H1 (cell line): Measurements from ENCODE around the gene MGST3. TPM values are rescaled to one million over a fixed set of nuclear protein-coding genes. Genes with fewer than 3 reads are reported as not detected.
A peak's percentile ranks its signal among the peaks of the same experiment; 100 is the strongest.

Experiments used
- ASH2L ChIP-seq: fragments of 200-600, 300-600 bp; sonication (generic); IDR thresholded peaks from one replicate; pipeline ENCODE4 v1.7.1; 2017; ENCODE audit warnings: low read length
- CBX8 ChIP-seq: fragments of 300-800, 300-1000 bp; sonication (generic); IDR thresholded peaks from 2 replicates; pipeline ENCODE4 v1.7.1; 2016; ENCODE audit warnings: low read depth, low read length, borderline replicate concordance
- CREB1 ChIP-seq: IDR thresholded peaks from 2 replicates; pipeline ENCODE4 v1.6.1; 2012; ENCODE audit warnings: inconsistent platforms
- EGR1 ChIP-seq: IDR thresholded peaks from 2 replicates; pipeline ENCODE4 v1.6.1; 2011; ENCODE audit warnings: low read depth, low read length, borderline replicate concordance
- EP300 ChIP-seq, 2 experiments: IDR thresholded peaks; 1 replicate in 1 of 2; 2 replicates in 1 of 2; pipeline ENCODE4 v1.6.1; 2011 to 2012; ENCODE audit warnings: low read depth in 2 of 2, low read length in 2 of 2, mild to moderate bottlenecking in 2 of 2, borderline replicate concordance in 1 of 2, inconsistent platforms in 1 of 2, moderate library complexity in 1 of 2
- EZH2 ChIP-seq: fragments of 200-600 bp; sonication (generic); IDR thresholded peaks from 2 replicates; pipeline ENCODE4 v1.7.1; 2012; ENCODE audit warnings: low read depth, mild to moderate bottlenecking, moderate library complexity, low read length, inconsistent platforms; ENCODE audit not compliant: severe bottlenecking
- KDM4A ChIP-seq: IDR thresholded peaks from one replicate; pipeline ENCODE4 v1.7.1; 2012; ENCODE audit warnings: low read depth, mild to moderate bottlenecking, moderate library complexity, low read length, inconsistent platforms; ENCODE audit not compliant: severe bottlenecking
- POLR2A ChIP-seq, 2 experiments: IDR thresholded peaks; 1 replicate in 1 of 2; 2 replicates in 1 of 2; pipeline ENCODE4 v1.6.1; 2011; ENCODE audit warnings: low read depth in 2 of 2, low read length in 2 of 2, mild to moderate bottlenecking in 2 of 2; ENCODE audit errors: control extremely low read depth in 1 of 2
- POLR2AphosphoS5 ChIP-seq: IDR thresholded peaks from 2 replicates; pipeline ENCODE4 v1.6.1; 2011; ENCODE audit warnings: low read depth, low read length
- RBBP5 ChIP-seq: IDR thresholded peaks from 2 replicates; pipeline ENCODE4 v1.7.1; 2012; ENCODE audit warnings: low read depth, mild to moderate bottlenecking, inconsistent platforms, low read length, moderate library complexity, borderline replicate concordance
- SIN3A ChIP-seq, 2 experiments: IDR thresholded peaks in 1 of 2; conservative IDR thresholded peaks in 1 of 2; 2 replicates each; pipeline ENCODE4 v1.6.1; 2011 to 2012; ENCODE audit warnings: low read length in 2 of 2, improper control_type of control experiment in 1 of 2, low read depth in 1 of 2, mild to moderate bottlenecking in 1 of 2
- SP2 ChIP-seq: IDR thresholded peaks from 2 replicates; pipeline ENCODE4 v1.6.1; 2012; ENCODE audit warnings: mild to moderate bottlenecking, low read length, inconsistent platforms
- SP4 ChIP-seq: IDR thresholded peaks from 2 replicates; pipeline ENCODE4 v1.6.1; 2012; ENCODE audit warnings: low read length, inconsistent platforms
- TAF1 ChIP-seq: IDR thresholded peaks from 2 replicates; pipeline ENCODE4 v1.6.1; 2011; ENCODE audit warnings: mild to moderate bottlenecking, low read depth, low read length
- TAF7 ChIP-seq: optimal IDR thresholded peaks from 2 replicates; pipeline ENCODE3; 2011; ENCODE audit warnings: low read depth, mild to moderate bottlenecking, inconsistent platforms, low read length, moderate library complexity, borderline replicate concordance
- TBP ChIP-seq: IDR thresholded peaks from 2 replicates; pipeline ENCODE4 v1.6.1; 2011; ENCODE audit warnings: low read depth, low read length, improper control_type of control experiment
- TEAD4 ChIP-seq: IDR thresholded peaks from 2 replicates; pipeline ENCODE4 v1.6.1; 2012; ENCODE audit warnings: low read depth, low read length, inconsistent platforms, mixed read lengths
- polyA plus RNA-seq, 7 experiments: library from polyadenylated mRNA; depleted of rRNA in 3 of 7; stranded (reverse) in 5 of 7; unstranded in 2 of 7; fragments of >200 nt in 5 of 7; fragments of 200-250 nt in 2 of 7; gene quantifications; 1 replicate in 5 of 7; 2 replicates in 1 of 7; 4 replicates in 1 of 7; pipeline versions ENCODE4 v1.2.1 to v1.2.3, GENCODE V29; 2011 to 2013; ENCODE audit warnings: missing spikeins in 2 of 7, mixed read lengths in 2 of 7
- total RNA-seq: library from RNA; stranded (reverse); fragmentation: NEBNext Ultra II Directional; extraction: Animal tissue kit (Norgen Biotek cat#: 25700); gene quantifications from 2 replicates; pipeline ENCODE4 v1.2.1, GENCODE V29; 2021
- TF ChIP-seq, protein P1 (sequence below): IDR thresholded peaks from 2 replicates; pipeline ENCODE4 v1.6.1; 2012; ENCODE audit warnings: inconsistent platforms
- TF ChIP-seq, protein P2 (sequence below): IDR thresholded peaks from 2 replicates; pipeline ENCODE4 v1.6.1; 2012; ENCODE audit warnings: inconsistent platforms

MGST3 gene
- total and polyA plus RNA-seq, 2 of the 8 experiments (the other 6 are each of a cell fraction or from before 2014, with no cell fraction given): 124 to 257 TPM

DNA sequence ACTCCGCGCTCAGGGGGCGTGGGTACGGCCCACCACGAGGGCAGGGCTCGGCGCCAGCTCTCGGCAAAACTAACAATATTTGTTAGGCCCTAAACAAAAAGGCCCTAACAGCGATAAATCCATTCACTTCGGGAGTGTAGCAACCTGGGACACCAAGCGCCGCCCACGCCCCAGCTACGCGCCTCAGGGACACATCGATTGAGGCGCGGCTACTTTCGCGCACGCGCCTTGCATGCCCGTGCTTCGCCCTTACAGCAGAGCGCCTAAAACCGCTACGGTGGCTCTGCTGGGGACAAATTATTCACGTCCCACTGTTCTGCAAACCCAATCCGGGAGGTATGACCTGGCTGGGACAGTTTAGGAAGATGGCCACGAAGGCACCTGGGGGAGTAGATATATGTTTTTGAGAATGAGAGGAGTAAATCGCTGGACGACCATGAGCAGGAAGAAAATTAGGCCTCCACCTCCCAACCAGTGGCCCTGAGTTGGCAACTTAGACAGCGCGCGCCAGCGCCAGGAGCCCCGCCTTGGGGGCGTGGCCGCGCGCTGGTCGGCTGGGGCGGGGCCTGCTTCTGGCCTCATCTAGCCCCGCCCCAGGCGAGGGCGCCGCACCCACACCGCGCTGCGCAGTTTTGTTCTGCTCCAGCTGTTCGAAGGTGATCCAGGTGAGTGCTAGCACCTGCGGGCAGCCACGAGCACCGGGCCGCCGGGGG, at the start of gene MGST3 (continued):
- TF ChIP-seq TAF1 (peak; percentile 72), POLR2A (IDR thresholded peaks at IDR 0.05; ENCODE audit: control extremely low read depth in 1 of 2, low read depth in 2 of 2, low read length in 2 of 2) (peak in 1 of 2 experiments; percentile 78; a peak in 2 of 3 replicates), CBX8 (no peak), SP2 (no peak), RBBP5 (peak; percentile 16; the same call in 1 of the 2 replicates), ASH2L (peak; percentile 86), CREB1 (peak; percentile 72), SP4 (peak; percentile 58; the same call in 1 of the 2 replicates), POLR2AphosphoS5 (peak; percentile 66), KDM4A (peak; percentile 68), TEAD4 (no peak), EP300 (IDR thresholded peaks at IDR 0.05; ENCODE audit: borderline replicate concordance in 1 of 2, low read depth in 2 of 2, low read length in 2 of 2) (peak in 1 of 2 experiments; percentile 17; a peak in 1 of 3 replicates), EZH2 (no peak), SIN3A (conservative IDR thresholded peaks at IDR 0.05 in 1 of 2, IDR thresholded peaks at IDR 0.05 in 1 of 2; ENCODE audit: low read depth in 1 of 2, low read length in 2 of 2) (peak; percentile 37 to 79; a peak in 1 of 4 replicates), EGR1 (peak; percentile 94), TAF7 (peak; percentile 56), TBP (peak; percentile 13; the same call in 1 of the 2 replicates)
- TF ChIP-seq, protein P1, sequence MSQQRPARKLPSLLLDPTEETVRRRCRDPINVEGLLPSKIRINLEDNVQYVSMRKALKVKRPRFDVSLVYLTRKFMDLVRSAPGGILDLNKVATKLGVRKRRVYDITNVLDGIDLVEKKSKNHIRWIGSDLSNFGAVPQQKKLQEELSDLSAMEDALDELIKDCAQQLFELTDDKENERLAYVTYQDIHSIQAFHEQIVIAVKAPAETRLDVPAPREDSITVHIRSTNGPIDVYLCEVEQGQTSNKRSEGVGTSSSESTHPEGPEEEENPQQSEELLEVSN: peak; percentile 59
- TF ChIP-seq, protein P2, sequence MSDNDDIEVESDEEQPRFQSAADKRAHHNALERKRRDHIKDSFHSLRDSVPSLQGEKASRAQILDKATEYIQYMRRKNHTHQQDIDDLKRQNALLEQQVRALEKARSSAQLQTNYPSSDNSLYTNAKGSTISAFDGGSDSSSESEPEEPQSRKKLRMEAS: peak; percentile 68; the same call in 1 of the 2 replicates
